OCI-LY7 (cell line): ENCODE measurements around the gene AIFM3. TPM values are rescaled to one million over a fixed set of nuclear protein-coding genes. Genes with fewer than 3 reads are reported as not detected.

Experiments
- BruUV-seq: library from RNA; stranded (reverse); fragments of 400-500 nt; replicated peaks from 2 replicates; lab custom pipeline; 2021; lab: Mats Ljungman, UMichigan
- CTCF ChIA-PET: fragments of 300-600 bp; sonication (Branson Sonifier 250); formaldehyde crosslinking; loops from one replicate; lab custom pipeline; 2022; ENCODE audit warnings: antibody characterized with exemption; ENCODE audit not compliant: unreplicated experiment; lab: Charles Lee
- POLR2A ChIA-PET: fragments of 300-600 bp; sonication (Branson Sonifier 250); formaldehyde crosslinking; loops from one replicate; lab custom pipeline; 2022; ENCODE audit warnings: antibody characterized with exemption; lab: Charles Lee
- DNase-seq: peaks from one replicate; pipeline ENCODE4 v3.0.0-alpha.2; 2015; ENCODE audit warnings: low spot score
- H2AFZ ChIP-seq: fragments of 200-600 bp; sonication (generic), shearing (Covaris generic); 2 replicates; pipeline ENCODE4 v1.6.1; 2014; ENCODE audit warnings: mild to moderate bottlenecking, antibody characterized with exemption, low read length, moderate library complexity
- H3K27ac ChIP-seq: fragments of 200-600 bp; sonication (generic); 2 replicates; pipeline ENCODE4 v1.5.1; 2014; ENCODE audit warnings: mixed run types, low read depth, mild to moderate bottlenecking, moderate library complexity, low read length, inconsistent platforms; ENCODE audit not compliant: poor library complexity, severe bottlenecking
- H3K36me3 ChIP-seq: fragments of 200-600 bp; sonication (generic); 2 replicates; pipeline ENCODE4 v1.6.1; 2014; ENCODE audit warnings: mild to moderate bottlenecking, antibody characterized with exemption, low read length, moderate library complexity, mixed read lengths; ENCODE audit not compliant: insufficient read depth
- H3K4me1 ChIP-seq: fragments of 200-600 bp; sonication (generic); 2 replicates; pipeline ENCODE4 v1.5.1; 2014; ENCODE audit warnings: mild to moderate bottlenecking, low read length; ENCODE audit not compliant: insufficient read depth, poor library complexity, severe bottlenecking
- H3K4me2 ChIP-seq: fragments of 200-600 bp; sonication (generic); 2 replicates; pipeline ENCODE4 v1.6.1; 2014; ENCODE audit warnings: mild to moderate bottlenecking, low read length
- H3K4me3 ChIP-seq: fragments of 200-600 bp; sonication (generic); 2 replicates; pipeline ENCODE4 v1.5.1; 2014; ENCODE audit warnings: mild to moderate bottlenecking, low read depth, low read length; ENCODE audit not compliant: poor library complexity, severe bottlenecking
- H3K79me2 ChIP-seq: fragments of 200-600 bp; sonication (generic); 2 replicates; pipeline ENCODE4 v1.6.1; 2016; ENCODE audit warnings: low read depth, mild to moderate bottlenecking, low read length, moderate library complexity, mixed read lengths; ENCODE audit not compliant: insufficient read depth
- H3K9me2 ChIP-seq: fragments of 200-600 bp; sonication (generic); 2 replicates; pipeline ENCODE4 v1.6.1; 2016; ENCODE audit warnings: mild to moderate bottlenecking, low read length, mixed read lengths; ENCODE audit not compliant: insufficient read depth
- H3K9me3 ChIP-seq: fragments of 200-600 bp; sonication (generic); 2 replicates; pipeline ENCODE4 v1.6.1; 2014; ENCODE audit warnings: mild to moderate bottlenecking, mixed run types, low read length, mixed read lengths
- H4K20me1 ChIP-seq: fragments of 200-600 bp; sonication (generic); 2 replicates; pipeline ENCODE4 v1.6.1; 2014; ENCODE audit warnings: mild to moderate bottlenecking, antibody characterized with exemption, low read length, moderate library complexity, mixed read lengths; ENCODE audit not compliant: insufficient read depth
- EZH2phosphoT487 ChIP-seq: fragments of 200-600 bp; sonication (generic); IDR thresholded peaks from 2 replicates; pipeline ENCODE4 v1.6.1; 2018; ENCODE audit warnings: low read depth, borderline replicate concordance, mild to moderate bottlenecking, mixed run types, antibody characterized with exemption, low read length, moderate library complexity, mixed read lengths
- intact Hi-C: fragments of 100-400 bp; cut with micrococcal nuclease; formaldehyde crosslinking; loops from one replicate; pipeline ENCODE4 v1.10.0; 2022; ENCODE audit not compliant: unreplicated experiment
- total RNA-seq, 2 experiments: library from RNA; depleted of rRNA in 1 of 2; stranded (reverse); fragments of >200 nt in 1 of 2; shearing (Covaris generic) in 1 of 2; gene quantifications; 2 replicates each; pipeline ENCODE4 v1.2.3, GENCODE V29; 2014 to 2022
- TF ChIP-seq, protein P1 (sequence below): fragments of 200-600 bp; sonication (generic); conservative IDR thresholded peaks from 2 replicates; pipeline ENCODE4 v1.5.1; 2014; ENCODE audit warnings: mild to moderate bottlenecking, antibody characterized with exemption, low read length, moderate library complexity, mixed read lengths

Gene AIFM3
- total RNA-seq, 2 experiments from 2014 or later = 0.47 TPM; not detected in 1

DNA sequence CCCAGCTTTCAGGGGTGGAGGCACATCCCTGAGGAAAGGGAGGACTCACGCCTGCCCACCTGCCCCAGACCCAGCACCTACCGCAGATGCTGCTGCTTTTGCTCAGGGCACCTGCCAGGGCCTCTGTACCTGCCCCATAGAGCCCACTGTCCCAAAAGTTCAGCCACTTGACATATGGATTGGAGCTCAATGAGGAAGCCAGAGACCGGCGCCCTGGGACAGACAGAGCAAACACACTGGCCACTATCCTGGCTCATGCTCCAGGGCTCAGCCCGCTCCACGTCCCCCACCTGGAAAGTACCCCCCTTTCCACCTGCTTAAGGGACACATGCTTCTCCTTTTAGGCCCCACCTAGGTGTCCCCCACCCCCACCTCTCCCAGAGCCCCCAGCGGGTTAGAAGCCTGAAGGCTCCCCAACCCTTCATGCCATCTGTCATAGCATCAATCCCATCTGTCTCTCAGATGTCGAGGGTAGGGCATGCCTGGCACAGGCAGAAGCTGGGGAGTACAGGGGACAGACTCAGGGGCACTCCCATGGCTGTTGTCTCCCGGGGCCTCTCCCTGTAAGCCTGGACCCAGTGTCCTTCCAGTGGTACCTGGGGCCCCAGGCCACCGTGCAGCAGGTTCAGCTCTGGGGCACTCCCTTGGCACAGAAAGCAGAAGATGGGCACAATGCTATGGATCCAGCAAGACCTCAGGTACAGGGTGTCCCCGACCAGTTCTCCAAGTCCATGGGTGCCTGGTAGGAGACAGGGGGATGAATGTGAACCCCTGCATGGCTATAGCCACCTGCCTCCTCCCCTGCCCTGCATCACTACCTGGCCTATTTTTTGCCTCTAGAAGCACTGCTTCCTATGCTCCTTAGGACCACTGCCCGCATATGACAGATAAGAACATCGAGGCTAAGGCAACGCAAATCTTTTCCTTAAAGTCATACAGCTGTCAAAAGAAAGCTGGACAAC is 45.7 kb downstream of the AIFM3 start:
- H3K27ac ChIP-seq = no peak overlapping the region

DNA sequence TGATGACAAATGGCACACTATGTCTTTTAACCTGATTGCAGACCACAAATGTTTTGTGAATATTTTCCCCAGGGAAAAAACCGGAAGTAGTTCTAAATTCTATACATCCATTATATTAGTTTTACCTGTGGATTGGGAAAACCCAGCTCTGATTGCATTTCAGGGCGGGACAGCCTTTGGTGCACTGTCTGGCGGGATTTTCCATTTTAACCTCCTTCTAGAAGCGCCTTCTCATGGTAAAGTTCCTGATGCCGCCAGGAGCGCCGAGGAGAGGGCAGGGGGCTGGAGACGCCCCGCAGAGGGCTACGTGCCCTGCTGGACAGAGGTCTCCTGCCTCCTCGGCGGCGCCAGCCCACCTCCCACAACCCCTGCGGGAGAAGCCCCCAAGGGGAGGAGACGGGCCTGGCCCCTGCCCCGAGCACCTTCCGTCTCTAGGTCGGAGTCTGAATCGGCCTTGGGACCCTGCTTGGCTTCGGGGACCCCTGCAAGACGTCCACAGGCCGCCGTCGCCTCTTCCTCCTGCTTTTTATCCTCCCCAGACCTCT is 46.7 kb downstream of the AIFM3 start:
- H3K27ac ChIP-seq = no peak overlapping the region
- ChIA-PET POLR2A (interaction anchor here (0.9 kb wide), 1 partner anchor 11 kb away, joined by 4 read pairs; no protein-coding TSS in a partner anchor), CTCF (no interaction called here)
- H2AFZ ChIP-seq = peak overlapping the region; percentile 77
- DNase-seq = no peak
- BruUV-seq = no TSS peak
- intact Hi-C loops = no loop called here
- H4K20me1 ChIP-seq = no peaks in the 10 kb centered on the region
- peak overlapping the region; percentile 68 for H3K4me3 ChIP-seq
- peaks cover 15% of the 10 kb centered on the region for H3K4me1 ChIP-seq
- no peaks in the 10 kb centered on the region for H3K79me2 ChIP-seq
- peak overlapping the region; percentile 77 for H3K4me2 ChIP-seq
- no peaks in the 10 kb centered on the region for H3K9me2 ChIP-seq
- no peaks in the 10 kb centered on the region for H3K36me3 ChIP-seq
- TF ChIP-seq, protein P1, sequence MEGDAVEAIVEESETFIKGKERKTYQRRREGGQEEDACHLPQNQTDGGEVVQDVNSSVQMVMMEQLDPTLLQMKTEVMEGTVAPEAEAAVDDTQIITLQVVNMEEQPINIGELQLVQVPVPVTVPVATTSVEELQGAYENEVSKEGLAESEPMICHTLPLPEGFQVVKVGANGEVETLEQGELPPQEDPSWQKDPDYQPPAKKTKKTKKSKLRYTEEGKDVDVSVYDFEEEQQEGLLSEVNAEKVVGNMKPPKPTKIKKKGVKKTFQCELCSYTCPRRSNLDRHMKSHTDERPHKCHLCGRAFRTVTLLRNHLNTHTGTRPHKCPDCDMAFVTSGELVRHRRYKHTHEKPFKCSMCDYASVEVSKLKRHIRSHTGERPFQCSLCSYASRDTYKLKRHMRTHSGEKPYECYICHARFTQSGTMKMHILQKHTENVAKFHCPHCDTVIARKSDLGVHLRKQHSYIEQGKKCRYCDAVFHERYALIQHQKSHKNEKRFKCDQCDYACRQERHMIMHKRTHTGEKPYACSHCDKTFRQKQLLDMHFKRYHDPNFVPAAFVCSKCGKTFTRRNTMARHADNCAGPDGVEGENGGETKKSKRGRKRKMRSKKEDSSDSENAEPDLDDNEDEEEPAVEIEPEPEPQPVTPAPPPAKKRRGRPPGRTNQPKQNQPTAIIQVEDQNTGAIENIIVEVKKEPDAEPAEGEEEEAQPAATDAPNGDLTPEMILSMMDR = no peak
- TF ChIP-seq EZH2phosphoT487 = no peak
- H3K9me3 ChIP-seq = no peaks in the 10 kb centered on the region

More for the DNA sequence above, 45.7 kb downstream of the AIFM3 start:
- no peaks in the 10 kb centered on the region for H3K36me3 ChIP-seq
- ChIA-PET CTCF (interaction anchor here (1.5 kb wide), 1 partner anchor 9 kb away, joined by 6 read pairs; no protein-coding TSS in a partner anchor), POLR2A (interaction anchor here (0.9 kb wide), 1 partner anchor 10 kb away, joined by 4 read pairs; no protein-coding TSS in a partner anchor)
- no peak overlapping the region for H2AFZ ChIP-seq
- TF ChIP-seq, protein P1 = no peak
- no peak for TF ChIP-seq EZH2phosphoT487
- no TSS peak for BruUV-seq
- no peaks in the 10 kb centered on the region for H3K79me2 ChIP-seq
- no peaks in the 10 kb centered on the region for H3K9me2 ChIP-seq
- H3K4me2 ChIP-seq = peak overlapping the region; percentile 77; the same call in 1 of the 2 replicates
- no peak overlapping the region for H3K4me3 ChIP-seq
- intact Hi-C loops = no loop called here
- no peaks in the 10 kb centered on the region for H4K20me1 ChIP-seq
- no peaks in the 10 kb centered on the region for H3K9me3 ChIP-seq
- DNase-seq = no peak
- H3K4me1 ChIP-seq = peaks cover 15% of the 10 kb centered on the region
